ENCODE measurements around the gene RUNX1. TPM values are rescaled to one million over a fixed set of nuclear protein-coding genes. Genes with fewer than 3 reads are reported as not detected.

RUNX1 gene
- total RNA-seq, 2 donors from 2014 or later = 3.8 to 7.6 TPM

- no peaks in the 10 kb centered on the region for H3K36me3 ChIP-seq
- no peaks in the 10 kb centered on the region for H3K27me3 ChIP-seq
- no peak overlapping the region for H3K4me3 ChIP-seq
- no peak overlapping the region for H3K27ac ChIP-seq
- DNase-seq (ENCODE audit: low spot score) = no peak
- H3K4me1 ChIP-seq = peaks cover 0 to 7% of the 10 kb centered on the region in 2 donors
- no peak for TF ChIP-seq CTCF (IDR thresholded peaks at IDR 0.05)
- H3K9me3 ChIP-seq = no peaks in the 10 kb centered on the region
Measured at GRCh38 chr21:35024513-35024912, 24.6 kb downstream of the RUNX1 start.

- no peaks in the 10 kb centered on the region for H3K27me3 ChIP-seq
- DNase-seq (ENCODE audit: low spot score) = no peak
- H3K4me1 ChIP-seq = peaks cover 0 to 7% of the 10 kb centered on the region in 2 donors
- H3K27ac ChIP-seq = no peak overlapping the region
- no peak overlapping the region for H3K4me3 ChIP-seq
- no peaks in the 10 kb centered on the region for H3K36me3 ChIP-seq
- no peaks in the 10 kb centered on the region for H3K9me3 ChIP-seq
- no peak for TF ChIP-seq CTCF (IDR thresholded peaks at IDR 0.05)
Measured at GRCh38 chr21:35024071-35024420, 25.1 kb downstream of the RUNX1 start.

GRCh38 chr21:35023396-35024070, 25.6 kb downstream of the RUNX1 start:
- Histone ChIP-seq H3K36me3 (no peaks in the 10 kb centered on the region), H3K9me3 (no peaks in the 10 kb centered on the region), H3K27me3 (no peaks in the 10 kb centered on the region), H3K27ac (no peak overlapping the region), H3K4me1 (peaks cover 0 to 7% of the 10 kb centered on the region in 2 donors), H3K4me3 (no peak overlapping the region)
- TF ChIP-seq CTCF (IDR thresholded peaks at IDR 0.05) = no peak
- no peak for DNase-seq (ENCODE audit: low spot score)

- Histone ChIP-seq H3K4me1 (peaks cover 0 to under 1% of the 10 kb centered on the region in 2 donors), H3K4me3 (no peak overlapping the region), H3K36me3 (no peaks in the 10 kb centered on the region), H3K9me3 (no peaks in the 10 kb centered on the region), H3K27me3 (no peaks in the 10 kb centered on the region), H3K27ac (no peak overlapping the region)
- DNase-seq (ENCODE audit: low spot score) = no peak
- no peak for TF ChIP-seq CTCF (IDR thresholded peaks at IDR 0.05)
Measured at GRCh38 chr21:35021546-35021945, 27.6 kb downstream of the RUNX1 start.

- H3K4me3 ChIP-seq = no peak overlapping the region
- H3K27me3 ChIP-seq = no peaks in the 10 kb centered on the region
- no peaks in the 10 kb centered on the region for H3K9me3 ChIP-seq
- no peak for DNase-seq (ENCODE audit: low spot score)
- no peak overlapping the region for H3K27ac ChIP-seq
- no peaks in the 10 kb centered on the region for H3K36me3 ChIP-seq
- no peaks in the 10 kb centered on the region for H3K4me1 ChIP-seq
- TF ChIP-seq CTCF (IDR thresholded peaks at IDR 0.05) = no peak
Measured at GRCh38 chr21:35020902-35021301, 28.2 kb downstream of the RUNX1 start.

- H3K27ac ChIP-seq = no peak overlapping the region
- no peak for DNase-seq (ENCODE audit: low spot score)
- no peaks in the 10 kb centered on the region for H3K27me3 ChIP-seq
- H3K36me3 ChIP-seq = no peaks in the 10 kb centered on the region
- no peak for TF ChIP-seq CTCF (IDR thresholded peaks at IDR 0.05)
- no peaks in the 10 kb centered on the region for H3K4me1 ChIP-seq
- H3K4me3 ChIP-seq = no peak overlapping the region
- no peaks in the 10 kb centered on the region for H3K9me3 ChIP-seq
Measured at GRCh38 chr21:35020436-35020835, 28.7 kb downstream of the RUNX1 start.

Measured in right atrium auricular region (tissue), 2 donors.